Stimulated activated CD8-positive, alpha-beta memory T cell treated with anti-CD3 and anti-CD28 coated beads, Interleukin-7, amount 100 ng/mL, for 24 hours (primary cell): ENCODE results near the gene STIM2.
"Not testable (repeated sequence)": the region's sequence is repeated elsewhere in the genome, so short reads cannot be mapped to it uniquely, and the experiment has no call there.

Experiments
- DNase-seq: peaks from one replicate; pipeline ENCODE4 v3.0.0-alpha.2; 2020; ENCODE audit warnings: low read depth

STIM2 gene

GRCh38 chr4:27001398-27002164 lies 140.9 kb downstream of the STIM2 start:
- DNase-seq: no peak

- DNase-seq: no peak
Measured at GRCh38 chr4:27003642-27004113, 143.0 kb downstream of the STIM2 start.

GRCh38 chr4:27005501-27005900 lies 144.9 kb downstream of the STIM2 start:
- DNase-seq: no peak

- DNase-seq: no peak
Measured at GRCh38 chr4:27005905-27006590, 145.4 kb downstream of the STIM2 start.

- DNase-seq: no peak
Measured at GRCh38 chr4:27006646-27007045, 146.0 kb downstream of the STIM2 start.

GRCh38 chr4:27007507-27007906 lies 146.9 kb downstream of the STIM2 start:
- no peak for DNase-seq

- DNase-seq: no peak
Measured at GRCh38 chr4:27008679-27009078, 148.0 kb downstream of the STIM2 start.

- DNase-seq: no peak
Measured at GRCh38 chr4:27009539-27009938, 148.9 kb downstream of the STIM2 start.

GRCh38 chr4:27010334-27010940 lies 149.8 kb downstream of the STIM2 start:
- DNase-seq: peak; percentile 20

GRCh38 chr4:27011401-27011800 lies 150.8 kb downstream of the STIM2 start:
- DNase-seq: no peak

GRCh38 chr4:27013012-27013411 lies 152.4 kb downstream of the STIM2 start:
- no peak for DNase-seq

GRCh38 chr4:27016551-27016950 lies 155.9 kb downstream of the STIM2 start:
- no peak for DNase-seq

GRCh38 chr4:27017623-27018022 lies 157.0 kb downstream of the STIM2 start:
- no peak for DNase-seq

GRCh38 chr4:27018076-27018475 lies 157.4 kb downstream of the STIM2 start:
- no peak for DNase-seq

- DNase-seq: no peak
Measured at GRCh38 chr4:27018910-27019309, 158.3 kb downstream of the STIM2 start.

- no peak for DNase-seq
Measured at GRCh38 chr4:27019766-27020165, 159.1 kb downstream of the STIM2 start.

GRCh38 chr4:27020203-27020602 lies 159.6 kb downstream of the STIM2 start:
- no peak for DNase-seq

GRCh38 chr4:27020603-27021002 lies 160.0 kb downstream of the STIM2 start:
- DNase-seq: no peak

GRCh38 chr4:27022963-27023362 lies 162.3 kb downstream of the STIM2 start:
- DNase-seq: no peak

GRCh38 chr4:27023366-27023765 lies 162.7 kb downstream of the STIM2 start:
- DNase-seq: no peak

- DNase-seq: no peak
Measured at GRCh38 chr4:27024805-27025204, 164.2 kb downstream of the STIM2 start.

- no peak for DNase-seq
Measured at GRCh38 chr4:27027428-27027827, 166.8 kb downstream of the STIM2 start.

GRCh38 chr4:27035127-27035526 lies 174.5 kb downstream of the STIM2 start:
- DNase-seq: not testable (repeated sequence)
